Keratinocyte (primary cell): ENCODE data around the gene SEC61A1.

Experiments
- CTCF ChIP-seq, 3 experiments: IDR thresholded peaks in 1 of 3; conservative IDR thresholded peaks in 1 of 3; optimal IDR thresholded peaks in 1 of 3; 2 replicates in 2 of 3; 3 replicates in 1 of 3; pipeline versions ENCODE3 to v1.5.1; 2011; ENCODE audit warnings: low read length in 3 of 3, mild to moderate bottlenecking in 3 of 3, moderate library complexity in 2 of 3, control low read depth in 1 of 3, inconsistent platforms in 1 of 3; ENCODE audit not compliant: insufficient read depth in 2 of 3; ENCODE audit errors: extremely low read depth in 1 of 3
- EZH2 ChIP-seq: IDR thresholded peaks from one replicate; pipeline ENCODE4 v1.6.1; 2012; ENCODE audit warnings: inconsistent platforms, mild to moderate bottlenecking, low read length, moderate library complexity

DNA sequence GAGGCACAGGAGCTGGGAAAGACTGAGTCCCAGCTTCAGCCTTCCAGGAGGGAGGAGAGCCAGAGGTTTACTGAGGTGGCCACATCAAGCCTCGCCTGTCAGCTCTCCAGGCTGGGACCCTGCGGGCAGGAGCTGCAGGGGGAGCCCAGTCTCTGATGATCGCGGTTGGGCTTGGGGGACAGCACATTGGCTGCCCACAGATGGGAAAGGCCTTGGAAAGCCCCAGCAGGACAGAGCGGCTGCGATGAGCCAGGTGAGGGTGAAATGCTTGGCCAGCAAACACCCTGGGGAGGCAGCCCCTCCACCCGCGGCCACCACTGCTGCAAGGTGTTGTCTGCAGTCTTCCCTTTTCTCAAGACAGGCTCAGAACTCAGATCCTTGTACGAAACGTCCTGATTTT, 31.2 kb downstream of the SEC61A1 start:
- TF ChIP-seq EZH2, result no peak
- TF ChIP-seq CTCF (optimal IDR thresholded peaks at IDR 0.05 in 1 of 3, IDR thresholded peaks at IDR 0.05 in 1 of 3, conservative IDR thresholded peaks at IDR 0.05 in 1 of 3; ENCODE audit: extremely low read depth in 1 of 3, insufficient read depth in 2 of 3, low read length in 3 of 3), result no peak
